Aorta (tissue), 5 donors: ENCODE data around the gene TBC1D22A. TPM values are rescaled to one million over a fixed set of nuclear protein-coding genes. Genes with fewer than 3 reads are reported as not detected.
"Not testable (repeated sequence)": the region's sequence is repeated elsewhere in the genome, so short reads cannot be mapped to it uniquely, and the experiment has no call there.

Source experiments
- ATAC-seq: fragments of 200-7000 bp; cut with Tn5 transposase; one replicate; pipeline ENCODE4 v1.9.1; 2022; ENCODE audit warnings: moderate library complexity; ENCODE audit not compliant: low FRiP score
- DNase-seq, 2 donors: peaks; one replicate each; pipeline ENCODE4 v3.0.0-alpha.2; 2020
- H3K27ac ChIP-seq, 2 donors: one replicate each; pipeline ENCODE4 v1.5.1; 2013; ENCODE audit warnings: low read length in 2 of 2, mild to moderate bottlenecking in 2 of 2, moderate library complexity in 2 of 2, control low read depth in 1 of 2, inconsistent platforms in 1 of 2, low read depth in 1 of 2
- H3K27me3 ChIP-seq, 2 donors: one replicate each; pipeline ENCODE4 v1.6.1; 2013; ENCODE audit warnings: control low read depth in 1 of 2, low read length in 1 of 2, mild to moderate bottlenecking in 1 of 2, moderate library complexity in 1 of 2; ENCODE audit not compliant: insufficient read depth in 2 of 2, control insufficient read depth in 1 of 2
- H3K36me3 ChIP-seq, 2 donors: one replicate each; pipeline ENCODE4 v1.6.1; 2013; ENCODE audit warnings: control low read depth in 1 of 2, low read length in 1 of 2, mild to moderate bottlenecking in 1 of 2; ENCODE audit not compliant: insufficient read depth in 2 of 2, control insufficient read depth in 1 of 2
- H3K4me1 ChIP-seq, 2 donors: one replicate each; pipeline ENCODE4 v1.6.1; 2013; ENCODE audit warnings: low read length in 2 of 2, control low read depth in 1 of 2, mild to moderate bottlenecking in 1 of 2, moderate library complexity in 1 of 2; ENCODE audit not compliant: insufficient read depth in 2 of 2, control insufficient read depth in 1 of 2
- H3K4me3 ChIP-seq, 2 donors: one replicate each; pipeline ENCODE4 v1.5.1; 2013; ENCODE audit warnings: low read length in 2 of 2, control low read depth in 1 of 2, mild to moderate bottlenecking in 1 of 2
- H3K9me3 ChIP-seq: one replicate; pipeline ENCODE4 v1.6.1; 2013; ENCODE audit warnings: mild to moderate bottlenecking, low read length; ENCODE audit not compliant: control insufficient read depth
- WGBS, 2 donors: extraction: QIAGEN DNeasy Blood & Tissue Kit; methylation state at CpG; one replicate each; pipeline ENCODE4 v1.1.7; 2013; 5-methylcytosine and 5-hydroxymethylcytosine counted together
- intact Hi-C, 2 donors: fragments of 100-400 bp; cut with DNase I; formaldehyde crosslinking; loops; one replicate each; pipeline versions ENCODE4 v1.14.2 to v1.15.0; 2022
- polyA plus RNA-seq, 2 donors: library from polyadenylated mRNA; stranded (reverse); fragments of 200-250 nt; gene quantifications; one replicate each; pipeline ENCODE4 v1.2.3, GENCODE V29; 2013
- total RNA-seq, 2 donors: library from RNA; stranded (reverse); fragmentation: NEBNext Ultra II Directional; extraction: Animal tissue kit (Norgen Biotek cat#: 25700); gene quantifications; one replicate each; pipeline ENCODE4 v1.2.1, GENCODE V29; 2021
- donor health status: healthy with polysubstance abuse.
- donor health status: Bipolar disorder and iron deficiency.
- donor health status: DM: no; HTN: no; CAD: no.
- donor health status: DM: no; HTN: no; CAD: no.
- donor health status: DM: yes; HTN: yes; CAD: no.

Gene TBC1D22A
- total and polyA plus RNA-seq, 4 donors, result 10.8 to 37.1 (median 17.9) TPM

GRCh38 chr22:46779651-46780050 is 17.2 kb downstream of the TBC1D22A start:
- no peaks in the 10 kb centered on the region for H3K36me3 ChIP-seq
- 83 to 86% methylated on average over 9 of the region's 9 CpGs for WGBS, 2 donors
- H3K4me1 ChIP-seq, result no peaks in the 10 kb centered on the region
- intact Hi-C loops, result no loop called here
- H3K27ac ChIP-seq, result no peak overlapping the region
- H3K27me3 ChIP-seq, result no peaks in the 10 kb centered on the region
- H3K9me3 ChIP-seq, result no peaks in the 10 kb centered on the region
- H3K4me3 ChIP-seq, result no peak overlapping the region
- ATAC-seq, result no peak
- DNase-seq, result peak in 1 of 2 donors; percentile 22

GRCh38 chr22:46780453-46780852 is 18.0 kb downstream of the TBC1D22A start:
- intact Hi-C loops, result no loop called here
- WGBS, 2 donors, result 87% methylated on average over 9 of the region's 9 CpGs
- ATAC-seq, result no peak
- no peaks in the 10 kb centered on the region for H3K4me1 ChIP-seq
- no peak overlapping the region for H3K27ac ChIP-seq
- peak in 1 of 2 donors; percentile 40 for DNase-seq
- H3K4me3 ChIP-seq, result no peak overlapping the region
- no peaks in the 10 kb centered on the region for H3K36me3 ChIP-seq
- H3K9me3 ChIP-seq, result no peaks in the 10 kb centered on the region
- H3K27me3 ChIP-seq, result no peaks in the 10 kb centered on the region

DNA sequence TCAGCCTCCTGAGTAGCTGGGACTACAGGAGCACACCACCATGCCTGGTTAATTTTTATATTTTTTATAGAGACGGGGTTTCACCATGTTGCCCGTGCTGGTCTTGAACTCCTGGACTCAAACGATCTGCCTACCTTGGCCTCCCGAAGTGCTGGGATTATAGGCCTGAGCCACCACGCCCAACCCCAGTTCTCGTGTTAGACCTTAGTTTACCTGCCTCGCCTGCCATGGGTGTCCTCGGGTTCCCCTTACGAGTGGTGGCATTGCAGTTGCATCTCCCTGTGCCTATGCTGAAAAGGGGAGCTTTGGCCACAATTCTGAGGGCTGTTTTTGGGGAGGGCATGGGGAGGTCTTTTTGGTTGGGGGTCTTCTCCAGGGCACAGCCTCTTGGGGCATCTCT is 18.8 kb downstream of the TBC1D22A start:
- ATAC-seq, result no peak
- Histone ChIP-seq H3K4me3 (no peak overlapping the region), H3K27ac (no peak overlapping the region), H3K36me3 (no peaks in the 10 kb centered on the region), H3K4me1 (no peaks in the 10 kb centered on the region), H3K9me3 (no peaks in the 10 kb centered on the region), H3K27me3 (no peaks in the 10 kb centered on the region)
- 94% methylated on average over 9 of the region's 9 CpGs for WGBS, 2 donors
- DNase-seq, result peak in 1 of 2 donors; percentile 42
- intact Hi-C loops, result no loop called here

DNA sequence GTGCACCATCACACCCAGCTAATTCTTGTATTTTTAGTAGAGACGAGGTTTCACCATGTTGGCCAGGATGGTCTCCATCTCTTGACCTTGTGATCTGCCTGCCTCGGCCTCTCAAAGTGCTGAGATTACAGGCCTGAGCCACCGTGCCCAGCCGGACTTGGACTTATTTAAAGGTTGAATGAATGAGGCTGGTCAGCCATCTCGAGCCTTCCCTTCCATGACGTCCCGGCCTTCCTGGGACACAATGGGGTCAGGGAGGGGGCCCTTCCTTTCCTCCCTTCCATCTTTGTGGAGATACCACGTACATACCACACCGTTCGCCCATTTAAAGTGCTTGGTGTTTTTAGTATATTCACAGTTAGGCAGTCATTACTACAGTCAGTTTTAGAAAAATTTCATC is 19.8 kb downstream of the TBC1D22A start:
- WGBS, 2 donors, result 94 to 97% methylated on average over 10 of the region's 10 CpGs
- H3K27me3 ChIP-seq, H3K9me3 ChIP-seq, H3K4me3 ChIP-seq, H3K4me1 ChIP-seq, ATAC-seq, intact Hi-C loops, H3K36me3 ChIP-seq, H3K27ac ChIP-seq: not testable (repeated sequence)
- DNase-seq, result peak in 1 of 2 donors; percentile 33

- Histone ChIP-seq H3K27me3 (no peaks in the 10 kb centered on the region), H3K4me3 (no peak overlapping the region), H3K36me3 (no peaks in the 10 kb centered on the region), H3K27ac (no peak overlapping the region), H3K9me3 (no peaks in the 10 kb centered on the region), H3K4me1 (no peaks in the 10 kb centered on the region)
- intact Hi-C loops, result no loop called here
- DNase-seq (no peak), ATAC-seq (no peak)
- whole genome bisulfite sequencing, 2 donors, result 93 to 94% methylated on average over 3 of the region's 3 CpGs
These were observed 21.3 kb downstream of the TBC1D22A start for GRCh38 chr22:46783721-46784120.

- no peak overlapping the region for H3K4me3 ChIP-seq
- no peak overlapping the region for H3K27ac ChIP-seq
- H3K36me3 ChIP-seq, result peaks cover 0 to 1% of the 10 kb centered on the region in 2 donors
- DNase-seq, result peak in 1 of 2 donors; percentile 30
- H3K9me3 ChIP-seq, result no peaks in the 10 kb centered on the region
- WGBS, 2 donors, result 81 to 82% methylated on average over 9 of the region's 9 CpGs
- intact Hi-C loops, result no loop called here
- no peak for ATAC-seq
- no peaks in the 10 kb centered on the region for H3K27me3 ChIP-seq
- H3K4me1 ChIP-seq, result no peaks in the 10 kb centered on the region
These were observed 26.2 kb downstream of the TBC1D22A start for GRCh38 chr22:46788441-46789172.

GRCh38 chr22:46789992-46790391 is 27.5 kb downstream of the TBC1D22A start:
- Histone ChIP-seq H3K27me3 (no peaks in the 10 kb centered on the region), H3K27ac (no peak overlapping the region), H3K4me1 (no peaks in the 10 kb centered on the region), H3K36me3 (peaks cover 0 to 4% of the 10 kb centered on the region in 2 donors), H3K9me3 (no peaks in the 10 kb centered on the region), H3K4me3 (no peak overlapping the region)
- DNase-seq (peak in 1 of 2 donors; percentile 33), ATAC-seq (no peak)
- intact Hi-C loops, result loop anchor here in 1 of 2 donors (10.0 kb wide), 1 partner anchor 215 kb away; no protein-coding TSS in a partner anchor
- WGBS, 2 donors, result 82 to 85% methylated on average over 10 of the region's 10 CpGs

DNA sequence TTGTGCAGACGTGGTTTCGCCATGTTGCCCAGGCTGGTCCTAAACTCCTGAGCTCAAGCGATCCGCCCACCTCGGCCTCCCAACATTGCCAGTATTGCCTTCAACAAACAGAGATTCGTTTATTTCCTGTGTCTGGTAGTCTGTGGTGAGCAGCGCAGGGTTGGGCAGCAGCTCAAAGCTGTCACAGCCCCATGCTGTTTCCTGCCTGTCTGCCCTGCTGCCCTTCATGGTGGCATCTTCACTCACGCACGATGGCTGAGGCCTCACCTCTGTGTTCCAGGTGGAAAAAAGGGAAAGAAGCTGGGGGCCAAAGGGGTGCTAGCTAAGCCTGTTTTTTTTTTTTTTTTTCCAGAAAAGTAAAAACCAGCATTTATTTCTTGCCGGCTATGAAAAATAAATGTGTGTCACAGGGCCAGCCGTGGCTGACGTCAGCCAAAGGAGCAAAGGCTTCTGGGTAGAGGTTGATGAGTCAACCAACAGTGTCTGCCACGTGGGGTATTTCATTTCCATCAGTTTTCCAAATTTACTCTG is 28.8 kb downstream of the TBC1D22A start:
- peak overlapping the region in 1 of 2 donors; percentile 29 for H3K27ac ChIP-seq
- DNase-seq (peak; percentile 79 to 82), ATAC-seq (peak; percentile 58)
- WGBS, 2 donors, result 51 to 54% methylated on average over 13 of the region's 13 CpGs
- peaks cover 0 to 4% of the 10 kb centered on the region in 2 donors for H3K36me3 ChIP-seq
- no peak overlapping the region for H3K4me3 ChIP-seq
- no peaks in the 10 kb centered on the region for H3K9me3 ChIP-seq
- no peaks in the 10 kb centered on the region for H3K27me3 ChIP-seq
- intact Hi-C loops, result loop anchor here in 1 of 2 donors (10.0 kb wide), 1 partner anchor 214 kb away; no protein-coding TSS in a partner anchor
- H3K4me1 ChIP-seq, result no peaks in the 10 kb centered on the region
